ENCODE data around the gene CCDC148. TPM values are rescaled to one million over a fixed set of nuclear protein-coding genes. Genes with fewer than 3 reads are reported as not detected.

The CCDC148 gene
- polyA plus RNA-seq, 4 donors = 7.2 to 7.8 (median 7.4) TPM

DNA sequence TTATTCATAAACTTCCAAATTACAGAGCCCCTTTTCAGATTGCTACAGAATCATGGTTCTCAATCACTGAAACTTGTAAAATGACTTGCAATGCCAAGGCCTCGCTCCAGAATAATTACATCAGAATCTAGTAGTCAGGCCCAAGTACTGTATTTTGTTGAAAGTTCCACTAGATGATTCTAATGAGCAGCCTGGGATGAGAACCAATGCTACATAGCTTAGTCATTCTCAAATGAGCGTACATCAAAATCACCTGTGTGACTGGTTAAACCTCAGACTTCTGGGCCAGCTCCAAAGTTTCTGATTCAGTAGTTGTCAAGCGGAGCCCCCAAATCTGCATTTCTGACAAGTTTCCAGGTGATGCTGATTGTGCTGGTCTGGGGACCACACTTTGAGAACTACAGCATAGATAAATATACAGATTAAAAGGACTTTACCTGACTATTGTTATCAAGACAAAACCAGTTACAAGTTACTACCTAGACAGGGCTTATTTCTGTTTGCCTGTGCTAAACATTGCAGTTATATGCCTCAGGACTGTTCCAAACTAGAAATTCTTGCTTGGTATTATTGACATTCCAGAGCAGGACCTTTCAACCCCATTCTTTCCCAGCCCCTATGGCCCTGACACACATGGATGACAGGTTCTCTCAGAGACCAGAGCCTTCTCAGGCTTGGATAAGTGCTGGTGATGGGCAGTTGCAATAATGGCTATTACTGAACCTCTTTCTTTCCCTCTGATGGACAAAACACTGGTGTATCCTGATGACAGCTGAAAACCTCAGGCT, 271.8 kb downstream of the CCDC148 start:
- DNase-seq (ENCODE audit: low read depth in 4 of 4, low spot score in 3 of 4) = no peak

DNA sequence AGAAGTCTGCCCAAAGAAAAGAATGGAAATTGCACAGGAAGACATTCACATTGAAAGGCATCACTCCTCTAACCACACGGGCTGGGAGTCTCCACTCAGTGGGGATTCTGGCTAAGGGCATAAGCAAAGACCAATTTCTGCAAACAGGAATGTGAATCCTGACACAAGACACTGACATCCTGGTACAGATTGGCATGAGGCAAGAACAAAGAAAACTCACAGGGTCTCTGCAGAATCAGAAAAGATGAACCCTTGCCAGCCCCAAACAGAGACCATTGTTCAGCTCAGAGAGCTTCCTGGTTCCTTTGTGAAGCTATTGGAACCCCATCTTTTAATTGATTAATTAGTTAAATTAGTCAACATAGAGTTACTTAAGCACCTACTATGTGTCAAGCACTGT, 272.6 kb downstream of the CCDC148 start:
- DNase-seq (ENCODE audit: low read depth in 4 of 4, low spot score in 3 of 4) = no peak

DNA sequence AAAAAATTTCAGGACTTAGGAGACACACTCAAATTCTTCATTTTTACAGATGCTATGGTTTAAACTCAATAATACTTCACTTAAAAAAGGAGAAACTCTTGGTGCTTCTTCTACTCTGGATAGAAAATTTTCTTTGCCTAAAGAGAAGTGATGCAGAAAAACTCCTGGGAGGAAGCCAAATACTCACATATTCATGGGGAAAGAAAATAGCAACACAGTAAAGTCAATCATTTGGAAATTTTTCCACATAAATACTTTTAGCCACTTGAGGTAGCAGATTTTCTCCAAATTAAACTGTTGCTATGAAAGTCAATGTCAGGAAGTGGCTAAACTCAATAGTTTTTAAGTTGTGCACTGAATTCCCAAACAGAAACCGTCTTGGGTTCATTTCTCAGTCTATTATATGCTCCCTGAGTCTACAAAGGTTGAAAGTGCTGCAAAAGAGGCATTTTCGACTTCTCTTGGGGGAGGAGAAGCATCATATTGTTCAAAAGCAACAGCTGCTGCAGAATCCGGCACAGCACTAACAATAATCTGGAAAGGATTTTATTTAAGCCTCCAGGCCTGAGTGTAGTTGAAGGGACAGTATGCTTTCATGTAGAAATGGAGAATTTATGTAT, 273.8 kb downstream of the CCDC148 start:
- DNase-seq (ENCODE audit: low read depth in 4 of 4, low spot score in 3 of 4) = no peak

DNA sequence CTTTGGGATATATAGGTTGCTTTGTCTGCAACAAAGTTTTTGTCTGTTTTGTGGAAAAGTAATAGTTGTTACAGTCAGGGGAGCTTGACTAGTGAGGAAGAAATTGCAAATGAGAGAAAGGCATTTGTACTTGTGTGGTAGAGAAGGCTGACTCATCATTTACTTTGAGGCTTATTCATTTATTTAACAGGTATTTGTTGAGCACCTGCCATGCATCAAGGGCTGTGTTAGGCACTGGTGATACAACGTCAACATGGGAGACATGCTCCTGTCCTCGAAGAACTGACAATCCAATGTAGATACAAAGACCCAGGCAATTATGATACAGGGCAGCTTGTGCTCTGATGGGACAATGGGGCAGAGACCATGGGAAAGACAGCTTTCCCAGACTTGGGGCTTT, 275.4 kb downstream of the CCDC148 start:
- DNase-seq (ENCODE audit: low read depth in 4 of 4, low spot score in 3 of 4) = no peak

DNA sequence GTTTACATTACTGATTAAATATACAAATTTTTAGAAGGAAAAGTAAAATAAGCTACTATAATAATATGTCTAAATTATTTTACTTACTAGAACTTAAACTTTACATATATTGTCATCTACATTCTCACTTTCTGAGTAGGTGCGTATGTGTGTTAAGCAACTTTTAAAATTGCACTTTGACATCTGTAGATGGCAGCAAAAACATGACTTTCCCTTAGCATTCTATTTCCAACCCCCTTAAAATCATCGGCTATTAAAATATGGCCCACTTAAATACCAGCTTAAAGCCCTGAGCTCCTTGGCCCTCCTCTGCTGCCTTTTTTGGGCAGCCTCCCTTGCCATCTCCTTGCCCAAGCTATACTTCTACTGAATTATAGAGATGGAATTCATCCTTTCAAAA, 276.9 kb downstream of the CCDC148 start:
- DNase-seq (ENCODE audit: low read depth in 4 of 4, low spot score in 3 of 4) = no peak

DNA sequence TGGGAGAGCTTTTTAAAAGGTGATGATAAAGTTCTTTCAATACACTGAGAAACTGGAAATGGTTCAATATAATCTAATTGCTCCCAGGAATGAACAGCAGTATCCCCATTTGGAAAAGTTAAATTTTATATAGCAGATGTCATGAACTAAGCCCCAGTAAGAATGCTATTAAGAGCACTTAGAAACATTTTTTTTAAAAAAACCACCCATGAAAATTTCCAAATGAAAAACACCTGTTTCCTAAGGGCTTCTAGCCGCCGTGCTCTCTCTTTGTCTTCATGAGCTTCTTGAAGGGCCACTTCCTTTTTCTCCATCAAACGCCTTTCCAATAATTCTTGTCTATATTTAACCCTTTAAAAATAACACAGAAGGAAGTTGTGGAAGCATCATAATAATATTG, 277.9 kb downstream of the CCDC148 start:
- no peak for DNase-seq (ENCODE audit: low read depth in 4 of 4, low spot score in 3 of 4)

DNA sequence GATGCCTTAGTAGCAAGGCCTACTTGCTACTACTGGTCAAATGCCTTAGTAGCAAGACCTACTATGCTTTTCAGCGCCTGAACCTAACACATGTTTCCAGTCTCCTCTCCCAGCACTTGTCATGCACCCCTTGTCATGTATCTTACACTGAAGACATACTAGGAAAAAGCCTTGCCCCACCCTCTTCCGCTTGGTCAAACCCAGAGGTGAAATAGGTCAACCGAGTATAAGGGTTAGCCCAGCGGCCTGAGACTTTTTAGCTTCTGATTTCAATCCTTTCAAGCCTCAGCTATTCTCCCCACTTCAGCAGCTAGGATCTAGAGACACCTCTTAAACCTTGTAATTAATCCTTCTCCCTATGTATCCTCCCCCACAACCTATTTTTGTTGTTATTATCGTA, 281.6 kb downstream of the CCDC148 start:
- no peak for DNase-seq (ENCODE audit: low read depth in 4 of 4, low spot score in 3 of 4)

DNA sequence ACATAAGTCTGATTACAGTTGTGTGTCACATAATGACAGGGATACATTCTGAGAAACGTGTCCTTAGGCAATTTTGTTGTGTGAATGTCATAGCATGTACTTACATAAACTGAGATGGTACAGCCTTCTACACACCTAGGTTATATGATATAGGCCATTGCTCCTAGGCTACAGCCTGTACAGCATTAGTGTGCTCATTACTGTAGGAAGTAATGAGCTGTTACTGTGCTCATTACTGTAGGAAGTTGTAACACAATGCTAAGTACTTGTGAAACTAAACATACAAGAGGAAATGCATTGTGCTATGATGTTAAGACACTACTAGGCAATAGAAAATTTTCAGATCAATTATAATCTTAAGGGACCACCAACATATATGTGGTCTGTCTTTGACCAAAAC, 282.1 kb downstream of the CCDC148 start:
- no peak for DNase-seq (ENCODE audit: low read depth in 4 of 4, low spot score in 3 of 4)

DNA sequence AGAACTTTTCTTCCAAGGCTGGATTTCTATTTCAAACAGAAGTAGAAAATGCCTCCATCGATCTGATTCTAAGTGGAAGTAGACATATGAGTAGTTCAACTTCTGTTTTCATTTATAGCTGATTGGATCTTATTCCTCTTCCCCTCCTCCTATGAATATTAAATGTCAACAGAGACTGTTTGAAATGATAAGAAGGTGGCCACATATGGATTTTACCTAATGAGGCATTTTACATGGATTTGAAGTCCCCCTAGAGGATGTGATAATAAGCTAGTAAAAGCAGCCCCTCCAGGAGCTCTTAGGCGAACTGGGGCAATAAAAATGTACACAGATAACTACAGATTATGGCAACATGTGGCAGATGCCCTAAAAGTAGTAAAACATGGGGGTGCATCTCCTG, 283.8 kb downstream of the CCDC148 start:
- no peak for DNase-seq (ENCODE audit: low read depth in 4 of 4, low spot score in 3 of 4)

DNA sequence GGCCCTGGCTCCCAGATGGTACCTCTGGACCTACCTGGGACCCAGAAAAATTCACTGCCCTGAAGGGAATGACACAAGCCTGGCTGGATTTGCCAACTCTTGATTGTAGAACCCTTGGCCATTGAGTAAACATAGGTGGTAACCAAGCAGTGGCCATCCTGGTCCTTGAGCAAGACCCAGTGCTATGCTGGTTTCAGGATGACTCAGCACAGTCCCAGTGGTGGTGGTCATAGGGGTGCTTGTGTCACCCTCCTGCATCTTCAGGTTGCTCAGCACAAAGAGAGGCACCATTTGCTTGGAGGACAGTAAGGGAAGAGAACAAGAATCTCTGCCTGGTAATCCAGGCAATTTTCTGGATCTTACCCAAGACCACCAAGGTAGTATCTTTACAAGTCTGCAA, 302.0 kb downstream of the CCDC148 start:
- DNase-seq (ENCODE audit: low read depth in 4 of 4, low spot score in 3 of 4) = no peak

DNA sequence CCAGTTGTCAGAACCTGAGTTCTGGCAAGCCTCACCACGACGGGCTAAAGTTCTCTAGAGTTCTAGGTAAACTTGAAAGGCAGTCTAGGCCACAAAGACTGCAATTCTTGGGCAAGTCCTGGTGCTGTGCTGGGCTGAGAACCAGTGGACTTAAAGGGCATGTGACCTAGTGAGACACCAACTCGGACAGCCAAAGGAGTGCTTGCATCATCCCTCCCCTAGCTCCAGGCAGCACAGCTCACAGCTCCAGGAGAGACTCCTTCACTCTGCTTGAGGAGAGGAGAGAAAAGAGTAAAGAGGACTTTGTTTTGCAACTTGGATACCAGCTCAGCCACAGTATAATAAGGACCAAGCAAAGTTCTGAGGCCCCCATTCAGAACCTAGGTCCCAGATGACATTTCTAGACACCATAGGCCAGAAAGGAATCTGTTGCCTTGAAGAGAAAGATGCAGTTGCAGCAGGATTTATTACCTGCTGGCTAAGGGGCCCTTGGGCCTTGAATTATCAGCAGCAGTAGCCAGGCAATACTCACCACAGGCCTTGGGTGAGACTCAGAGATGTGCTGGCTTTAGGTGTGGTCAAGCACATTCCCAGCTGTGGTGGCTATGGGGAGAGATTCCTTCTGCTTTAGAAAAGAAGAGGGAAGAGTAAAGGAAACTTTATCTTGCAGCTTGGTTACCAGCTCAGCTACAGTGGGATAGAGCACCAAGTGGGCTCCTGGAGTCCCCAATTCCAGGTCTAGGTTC, 303.1 kb downstream of the CCDC148 start:
- no peak for DNase-seq (ENCODE audit: low read depth in 4 of 4, low spot score in 3 of 4)

DNA sequence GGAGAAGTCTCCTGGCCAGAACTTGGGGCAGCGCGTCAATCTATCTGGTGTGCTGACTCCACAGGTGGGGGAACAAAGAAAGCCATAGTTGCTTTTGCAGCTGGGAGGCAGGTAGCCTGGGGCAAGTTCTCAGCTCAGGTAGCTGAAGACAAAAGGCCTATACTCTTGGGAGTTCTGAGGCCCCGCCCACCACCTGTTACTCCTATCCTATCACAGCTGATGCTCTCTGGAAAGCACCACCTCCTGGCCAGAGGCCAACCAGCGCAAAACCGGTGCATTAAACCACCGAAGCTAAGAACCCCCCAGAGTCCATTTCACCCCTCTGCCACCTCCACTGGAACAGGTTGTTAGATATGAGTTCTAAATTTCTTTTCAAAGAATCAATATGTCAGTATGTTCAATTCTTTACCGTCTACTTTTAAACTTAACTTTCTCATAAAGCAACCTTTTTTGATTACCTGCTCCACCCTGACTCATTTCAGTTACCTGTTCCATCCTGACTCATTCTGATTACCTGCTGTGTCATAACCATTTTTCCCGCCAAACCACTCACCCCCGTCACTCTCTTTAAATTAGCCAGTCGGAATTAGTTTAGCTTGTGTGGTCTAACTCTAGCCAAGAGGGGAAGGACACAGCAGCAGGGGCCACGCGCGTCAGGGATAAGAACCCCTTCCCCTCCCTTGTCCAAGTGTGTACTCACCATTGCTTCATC, 311.5 kb downstream of the CCDC148 start:
- no peak for DNase-seq (ENCODE audit: low read depth in 4 of 4, low spot score in 3 of 4)

DNA sequence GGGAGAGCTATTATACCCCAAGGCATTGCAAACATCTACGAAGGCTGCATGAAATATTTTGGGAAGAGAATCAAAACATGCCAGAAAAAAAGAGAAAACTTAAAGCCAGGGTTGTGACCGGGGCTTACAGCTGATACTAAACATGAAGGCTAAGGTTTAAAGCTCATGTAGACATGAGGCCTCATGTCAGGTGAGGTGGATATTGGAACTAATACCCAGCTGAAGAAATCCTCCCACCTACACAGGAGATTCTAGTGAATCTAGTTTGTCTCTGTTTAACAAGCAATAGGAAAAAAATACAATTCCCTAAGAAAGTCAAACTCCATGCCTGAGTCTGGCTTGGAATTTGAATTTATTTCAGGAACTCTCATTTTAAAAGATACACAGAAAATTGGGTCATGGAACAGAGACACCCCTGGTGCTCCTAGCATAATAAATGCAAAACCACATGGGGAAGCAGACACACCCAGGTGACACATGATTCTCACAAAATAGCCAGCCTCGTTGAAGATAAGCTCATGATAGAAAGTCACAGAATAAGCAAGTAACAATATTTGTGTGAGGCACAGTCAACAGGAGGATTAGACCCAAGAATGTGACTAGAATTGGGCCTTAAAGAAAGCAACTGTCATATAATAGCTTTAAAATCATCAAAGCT, 312.7 kb downstream of the CCDC148 start:
- no peak for DNase-seq (ENCODE audit: low read depth in 4 of 4, low spot score in 3 of 4)

DNA sequence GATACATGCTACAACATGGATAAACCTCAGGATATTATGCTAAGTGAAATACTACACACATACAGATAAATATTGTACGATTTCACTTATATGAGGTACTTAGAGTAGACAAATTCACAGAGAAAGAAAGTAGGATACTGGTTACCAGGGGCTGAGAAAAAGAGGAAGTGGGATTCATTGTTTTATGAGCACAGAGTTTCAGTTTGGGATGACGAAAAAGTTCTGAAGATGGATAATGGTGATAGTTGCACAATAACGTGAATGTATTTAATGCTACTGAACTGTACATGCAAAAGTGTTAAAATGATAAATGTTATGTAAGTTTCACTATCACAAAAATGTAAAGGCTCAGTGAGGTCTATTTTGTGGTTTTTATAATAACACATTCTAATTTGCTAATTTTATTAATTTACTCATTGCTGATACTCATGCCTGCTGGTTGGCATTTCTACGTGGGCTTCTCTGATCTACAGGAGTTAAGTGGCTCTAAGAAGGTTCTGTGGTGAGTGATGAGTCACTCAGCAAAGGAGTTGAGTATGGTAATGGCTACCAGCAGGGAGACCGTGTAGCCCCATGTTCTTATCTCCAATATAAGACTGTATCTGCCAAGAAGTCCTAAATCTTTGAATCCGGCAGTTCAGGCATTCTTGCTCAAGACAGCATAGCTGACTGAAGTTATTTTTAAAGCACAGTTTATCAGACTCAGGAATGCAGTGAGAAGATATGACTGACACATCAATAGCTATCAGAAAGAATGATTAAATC, 313.8 kb downstream of the CCDC148 start:
- DNase-seq (ENCODE audit: low read depth in 4 of 4, low spot score in 3 of 4) = no peak

DNA sequence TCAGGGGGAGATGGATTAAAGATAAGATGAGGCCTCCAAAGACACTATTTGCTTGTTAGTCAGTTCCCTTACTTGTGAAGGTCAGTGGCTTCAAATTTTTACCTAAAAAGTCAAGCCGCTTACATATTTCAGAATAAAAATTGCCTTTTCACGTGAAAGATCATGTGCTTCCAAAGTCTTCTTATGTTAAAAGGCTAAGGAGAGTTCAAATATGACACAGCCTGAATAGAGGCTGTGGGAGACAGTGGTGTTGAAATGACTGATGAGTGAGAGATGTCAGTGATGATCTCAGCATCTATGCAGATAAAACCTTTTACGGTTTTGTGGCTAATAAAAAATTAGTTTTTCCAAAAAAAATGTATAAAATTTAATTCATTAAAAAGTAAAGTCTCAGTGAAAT, 314.4 kb downstream of the CCDC148 start:
- no peak for DNase-seq (ENCODE audit: low read depth in 4 of 4, low spot score in 3 of 4)

DNA sequence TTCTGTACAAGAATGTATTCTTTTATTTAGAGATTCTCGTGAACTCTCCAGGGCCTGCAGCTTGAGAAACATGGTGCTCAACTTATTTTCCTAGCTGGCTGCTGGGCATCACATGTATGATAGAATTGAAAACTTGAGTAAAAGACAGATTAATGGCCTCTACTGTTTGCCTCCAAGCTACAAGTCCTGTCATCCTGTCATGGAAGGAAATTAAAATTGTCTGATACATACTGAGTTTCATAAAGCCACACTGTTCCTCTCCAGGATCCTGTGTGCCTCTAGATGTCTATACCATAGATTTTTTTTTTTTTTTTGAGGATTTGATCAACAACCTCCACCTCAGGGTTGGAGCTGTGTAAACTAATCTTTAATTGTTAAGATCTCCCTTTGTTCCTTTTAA, 316.4 kb downstream of the CCDC148 start:
- DNase-seq (ENCODE audit: low read depth in 4 of 4, low spot score in 3 of 4) = no peak

DNA sequence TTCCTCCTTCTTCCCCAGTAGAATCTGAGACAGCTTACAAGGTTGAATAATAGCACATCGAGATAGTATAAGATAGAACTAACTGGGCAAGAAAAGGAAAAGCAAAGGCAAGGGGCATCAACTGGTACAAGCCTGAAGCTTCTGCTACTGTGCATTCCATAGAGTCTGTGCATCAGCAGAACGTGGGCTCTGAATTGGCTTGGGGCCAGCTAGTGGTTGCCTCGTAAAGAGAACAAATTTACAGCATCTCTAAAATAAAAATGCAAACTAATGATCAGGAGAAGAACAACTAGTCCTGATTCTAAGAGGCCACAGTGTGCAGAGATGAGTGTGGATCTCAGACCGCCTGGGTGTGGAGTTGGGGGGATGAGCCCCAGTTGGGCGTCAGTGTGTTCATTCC, 318.3 kb downstream of the CCDC148 start:
- no peak for DNase-seq (ENCODE audit: low read depth in 4 of 4, low spot score in 3 of 4)

DNA sequence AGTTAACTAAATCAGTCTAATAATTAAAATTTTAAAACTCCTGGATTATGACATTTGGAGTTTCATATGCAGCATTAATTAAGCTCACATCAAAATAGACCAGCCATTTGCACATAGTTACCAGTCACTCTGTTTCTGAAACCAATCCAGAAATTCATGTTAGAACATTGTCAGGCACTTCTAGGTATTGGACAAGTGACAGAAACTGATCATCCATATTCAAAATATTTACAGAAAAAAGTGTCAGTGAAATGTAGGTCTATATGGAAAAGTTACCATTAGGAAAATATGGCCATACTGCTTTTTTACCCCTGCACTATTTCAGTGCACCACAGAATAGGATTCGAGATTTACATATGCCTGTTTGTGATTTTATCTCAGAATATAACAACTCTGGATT, 321.5 kb downstream of the CCDC148 start:
- DNase-seq (ENCODE audit: low read depth in 4 of 4, low spot score in 3 of 4) = no peak

DNA sequence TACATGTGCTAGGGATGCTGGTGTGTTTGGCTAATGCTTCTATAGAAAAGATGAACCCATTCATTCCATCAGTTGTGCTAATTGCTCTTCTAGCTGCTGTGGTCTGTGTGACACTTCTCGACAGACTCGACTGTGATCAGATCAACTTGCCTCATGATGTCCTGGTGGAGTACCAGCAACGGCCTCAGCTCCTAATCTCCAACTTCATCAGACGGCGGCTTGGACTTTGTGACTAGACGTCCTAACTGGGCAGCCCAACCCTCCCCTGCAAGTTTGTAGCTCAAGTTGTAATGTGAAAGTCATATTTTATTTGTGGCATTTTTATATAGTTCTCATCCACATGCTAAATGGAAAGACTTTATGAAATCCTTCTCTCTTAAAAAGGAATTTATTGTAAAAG, 321.9 kb downstream of the CCDC148 start:
- DNase-seq (ENCODE audit: low read depth in 4 of 4, low spot score in 3 of 4) = no peak

DNA sequence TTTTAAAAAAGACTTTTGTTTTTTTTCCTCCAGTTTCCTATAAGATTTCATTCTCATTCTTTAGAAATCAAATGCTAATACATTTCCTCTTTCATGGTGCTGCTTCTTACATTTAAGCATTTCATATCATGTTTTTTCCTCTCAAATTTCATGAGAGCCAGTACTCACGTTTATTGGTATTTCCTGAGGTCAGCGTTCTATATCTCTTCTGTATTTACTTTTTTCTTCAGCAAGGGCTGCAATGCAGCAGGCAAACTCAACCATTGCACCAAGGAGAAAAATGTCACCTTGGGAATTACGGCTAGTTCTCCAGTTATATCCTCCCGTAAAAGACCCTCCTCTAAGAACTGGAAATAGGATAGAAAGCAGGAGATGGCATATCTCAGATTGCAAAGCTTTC, 322.5 kb downstream of the CCDC148 start:
- no peak for DNase-seq (ENCODE audit: low read depth in 4 of 4, low spot score in 3 of 4)
